Endothelial cell of umbilical vein (primary cell): ENCODE results near the gene KDM3B. TPM values are rescaled to one million over a fixed set of nuclear protein-coding genes. Genes with fewer than 3 reads are reported as not detected.

Source experiments
- BruUV-seq: library from RNA; stranded (reverse); fragments of 400-500 nt; replicated peaks from 2 replicates; lab custom pipeline; 2021; lab: Mats Ljungman, UMichigan
- CTCF ChIA-PET: fragments of 300-600, 350-600 bp; sonication (Branson Sonifier 250); formaldehyde crosslinking; loops from one replicate; lab custom pipeline; 2021; ENCODE audit warnings: antibody characterized with exemption, inconsistent platforms; lab: Charles Lee
- POLR2A ChIA-PET: fragments of 300-600, 350-600 bp; sonication (Branson Sonifier 250); formaldehyde crosslinking; loops from one replicate; lab custom pipeline; 2021; ENCODE audit warnings: antibody characterized with exemption, inconsistent platforms; lab: Charles Lee
- DNase-seq: peaks from one replicate; pipeline ENCODE4 v3.0.0-alpha.2; 2011; ENCODE audit warnings: low read depth, low spot score
- FAIRE-seq: peaks from 2 replicates; lab custom pipeline; 2011; peaks lifted over from hg19 to GRCh38; lab: Jason Lieb, UNC
- H2AFZ ChIP-seq: 2 replicates; pipeline ENCODE4 v1.6.0; 2012; ENCODE audit warnings: low read depth, low read length, control low read depth, inconsistent platforms
- H3K27ac ChIP-seq: 2 replicates; pipeline ENCODE4 v1.5.1; 2011; ENCODE audit warnings: low read depth, mild to moderate bottlenecking, control low read depth, low read length, moderate library complexity; ENCODE audit not compliant: insufficient read depth
- H3K27me3 ChIP-seq, 2 experiments: 2 replicates each; pipeline versions ENCODE4 v1.6.0 to v1.6.1; 2011; ENCODE audit warnings: low read length in 2 of 2, mixed read lengths in 1 of 2; ENCODE audit not compliant: control insufficient read depth in 2 of 2, insufficient read depth in 2 of 2
- H3K36me3 ChIP-seq, 2 experiments: 2 replicates in 1 of 2; 3 replicates in 1 of 2; pipeline ENCODE4 v1.5.1; 2011; ENCODE audit warnings: low read length in 2 of 2, mild to moderate bottlenecking in 1 of 2, moderate library complexity in 1 of 2; ENCODE audit not compliant: control insufficient read depth in 2 of 2, insufficient read depth in 2 of 2; ENCODE audit errors: extremely low read depth in 1 of 2
- H3K4me1 ChIP-seq: 3 replicates; pipeline ENCODE4 v1.5.1; 2011; ENCODE audit warnings: mild to moderate bottlenecking, low read length; ENCODE audit not compliant: control insufficient read depth, insufficient read depth; ENCODE audit errors: extremely low read depth
- H3K4me2 ChIP-seq: 2 replicates; pipeline ENCODE4 v1.6.1; 2011; ENCODE audit warnings: low read length, control low read depth, mixed read lengths; ENCODE audit not compliant: insufficient read depth
- H3K4me3 ChIP-seq, 3 experiments: fragments of 200-600 bp in 1 of 3; sonication (generic), shearing (Covaris generic) in 1 of 3; replicated peaks in 1 of 3; 2 replicates each; pipeline ENCODE4 v1.5.1; 2011 to 2016; ENCODE audit warnings: control low read depth in 3 of 3, low read length in 3 of 3, mild to moderate bottlenecking in 2 of 3, inconsistent platforms in 1 of 3, low read depth in 1 of 3, moderate library complexity in 1 of 3; ENCODE audit not compliant: insufficient read depth in 1 of 3
- H3K79me2 ChIP-seq: 2 replicates; pipeline ENCODE4 v1.6.0; 2012; ENCODE audit warnings: low read length, inconsistent platforms; ENCODE audit not compliant: control insufficient read depth, insufficient read depth
- H3K9ac ChIP-seq: replicated peaks from 2 replicates; pipeline ENCODE3; 2011; ENCODE audit warnings: low read length, control low read depth; ENCODE audit not compliant: insufficient read depth; ENCODE audit errors: extremely low read depth
- H3K9me1 ChIP-seq: replicated peaks from 3 replicates; pipeline ENCODE4 v1.6.0; 2011; ENCODE audit warnings: mild to moderate bottlenecking, low read length; ENCODE audit not compliant: control insufficient read depth, insufficient read depth; ENCODE audit errors: extremely low read depth
- H3K9me3 ChIP-seq: replicated peaks from 2 replicates; pipeline ENCODE4 v1.5.1; 2012; ENCODE audit warnings: low read length, inconsistent platforms; ENCODE audit not compliant: control insufficient read depth, insufficient read depth
- H4K20me1 ChIP-seq: replicated peaks from 2 replicates; pipeline ENCODE3; 2011; ENCODE audit warnings: mild to moderate bottlenecking, low read length; ENCODE audit not compliant: control insufficient read depth, insufficient read depth; ENCODE audit errors: extremely low read depth
- EZH2 ChIP-seq: IDR thresholded peaks from 2 replicates; pipeline ENCODE4 v1.6.1; 2012; ENCODE audit warnings: borderline replicate concordance, low read depth, mild to moderate bottlenecking, moderate library complexity, low read length, inconsistent platforms; ENCODE audit not compliant: severe bottlenecking
- FOS ChIP-seq: IDR thresholded peaks from 2 replicates; pipeline ENCODE4 v1.6.1; 2011; ENCODE audit warnings: mild to moderate bottlenecking, low read length, moderate library complexity, borderline replicate concordance; ENCODE audit not compliant: insufficient read depth
- GATA2 ChIP-seq: IDR thresholded peaks from 2 replicates; pipeline ENCODE4 v1.7.0; 2011; ENCODE audit warnings: low read depth, mild to moderate bottlenecking, moderate library complexity, mixed read lengths, low read length; ENCODE audit not compliant: insufficient read length, insufficient read depth
- JUN ChIP-seq: IDR thresholded peaks from 2 replicates; pipeline ENCODE4 v1.6.1; 2011; ENCODE audit warnings: borderline replicate concordance, low read depth; ENCODE audit not compliant: insufficient read length, insufficient read depth
- MYC ChIP-seq: IDR thresholded peaks from one replicate; pipeline ENCODE4 v1.6.1; 2011; ENCODE audit warnings: mild to moderate bottlenecking, low read depth, low read length
- POLR2A ChIP-seq: IDR thresholded peaks from 2 replicates; pipeline ENCODE4 v1.6.1; 2012; ENCODE audit warnings: low read depth, mild to moderate bottlenecking, control low read depth, low read length
- POLR2AphosphoS5 ChIP-seq: IDR thresholded peaks from 2 replicates; pipeline ENCODE4 v1.6.1; 2012; ENCODE audit warnings: low read depth, mild to moderate bottlenecking, control low read depth, low read length, moderate library complexity; ENCODE audit not compliant: insufficient read depth
- dilution Hi-C: fragments of 300-500 bp; cut with MboI; formaldehyde crosslinking; loops from one replicate; pipeline ENCODE4 v1.15.0; 2019; ENCODE audit warnings: low sequenced_read_pairs; ENCODE audit not compliant: extremely low pct_ligation_motif_present
- intact Hi-C: fragments of 100-400 bp; cut with micrococcal nuclease; formaldehyde crosslinking; loops from one replicate; pipeline ENCODE4 v1.10.0; 2022
- polyA plus RNA-seq, 4 experiments: library from polyadenylated mRNA; depleted of rRNA in 3 of 4; stranded (reverse) in 3 of 4; unstranded in 1 of 4; fragments of >200 nt; gene quantifications; 2 replicates each; pipeline versions ENCODE4 v1.2.1 to v1.2.3, GENCODE V29; 2011 to 2012; ENCODE audit warnings: missing spikeins in 1 of 4
- total RNA-seq: library from RNA; stranded (reverse); gene quantifications from 2 replicates; pipeline ENCODE4 v1.2.3, GENCODE V29; 2021
- TF ChIP-seq, protein P1 (sequence below): IDR thresholded peaks from 2 replicates; pipeline ENCODE4 v1.6.1; 2011; ENCODE audit not compliant: insufficient read depth, insufficient read length
- TF ChIP-seq, protein P2 (sequence below), 2 donors: IDR thresholded peaks; 1 replicate in 1 of 2; 2 replicates in 1 of 2; pipeline ENCODE4 v1.5.1; 2011; ENCODE audit warnings: low read length in 2 of 2, mild to moderate bottlenecking in 2 of 2, moderate library complexity in 2 of 2, control low read depth in 1 of 2, inconsistent platforms in 1 of 2, low read depth in 1 of 2; ENCODE audit not compliant: insufficient read depth in 1 of 2; ENCODE audit errors: extremely low read depth in 1 of 2

Gene KDM3B
- total and polyA plus RNA-seq, 2 donors (not counting 3 experiments of a cell fraction or from before 2014, with no cell fraction given) = 19.0 to 55.7 TPM

DNA sequence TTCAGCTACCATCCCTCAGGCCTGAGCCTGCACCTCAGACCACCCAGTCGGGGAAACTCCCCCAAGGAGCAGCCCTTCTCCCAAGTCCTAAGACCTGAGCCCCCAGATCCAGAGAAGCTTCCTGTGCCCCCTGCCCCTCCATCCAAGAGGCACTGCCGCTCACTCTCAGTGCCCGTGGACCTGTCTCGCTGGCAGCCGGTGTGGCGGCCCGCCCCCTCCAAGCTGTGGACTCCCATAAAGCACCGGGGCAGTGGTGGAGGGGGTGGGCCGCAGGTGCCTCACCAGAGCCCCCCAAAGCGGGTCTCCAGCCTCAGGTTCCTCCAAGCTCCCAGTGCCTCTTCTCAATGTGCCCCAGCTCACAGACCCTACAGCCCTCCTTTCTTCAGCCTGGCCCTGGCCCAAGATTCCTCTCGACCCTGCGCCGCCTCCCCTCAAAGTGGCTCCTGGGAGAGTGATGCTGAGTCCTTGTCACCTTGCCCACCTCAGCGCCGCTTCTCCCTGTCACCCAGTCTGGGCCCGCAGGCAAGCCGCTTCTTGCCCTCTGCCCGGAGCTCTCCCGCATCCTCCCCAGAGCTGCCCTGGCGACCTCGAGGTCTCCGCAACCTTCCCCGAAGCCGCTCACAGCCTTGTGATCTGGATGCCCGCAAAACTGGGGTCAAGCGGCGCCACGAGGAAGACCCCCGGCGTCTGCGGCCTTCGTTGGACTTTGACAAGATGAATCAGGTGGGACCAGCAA, 7.4 kb upstream of the KDM3B start:
- peaks cover 24 to 48% of the 10 kb centered on the region in 2 experiments for H3K36me3 ChIP-seq
- CTCF ChIA-PET = no interaction called here
- H4K20me1 ChIP-seq = no peaks in the 10 kb centered on the region
- H3K9me1 ChIP-seq = no peaks in the 10 kb centered on the region
- intact Hi-C loops (no loop called here), dilution Hi-C loops (no loop called here)
- peaks cover 18% of the 10 kb centered on the region for H3K79me2 ChIP-seq
- no TSS peak for BruUV-seq
- no peak overlapping the region for H2AFZ ChIP-seq
- DNase-seq (no peak), FAIRE-seq (no peak)
- no peak for TF ChIP-seq POLR2A
- TF ChIP-seq, protein P1, sequence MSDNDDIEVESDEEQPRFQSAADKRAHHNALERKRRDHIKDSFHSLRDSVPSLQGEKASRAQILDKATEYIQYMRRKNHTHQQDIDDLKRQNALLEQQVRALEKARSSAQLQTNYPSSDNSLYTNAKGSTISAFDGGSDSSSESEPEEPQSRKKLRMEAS = no peak
- TF ChIP-seq, protein P2, sequence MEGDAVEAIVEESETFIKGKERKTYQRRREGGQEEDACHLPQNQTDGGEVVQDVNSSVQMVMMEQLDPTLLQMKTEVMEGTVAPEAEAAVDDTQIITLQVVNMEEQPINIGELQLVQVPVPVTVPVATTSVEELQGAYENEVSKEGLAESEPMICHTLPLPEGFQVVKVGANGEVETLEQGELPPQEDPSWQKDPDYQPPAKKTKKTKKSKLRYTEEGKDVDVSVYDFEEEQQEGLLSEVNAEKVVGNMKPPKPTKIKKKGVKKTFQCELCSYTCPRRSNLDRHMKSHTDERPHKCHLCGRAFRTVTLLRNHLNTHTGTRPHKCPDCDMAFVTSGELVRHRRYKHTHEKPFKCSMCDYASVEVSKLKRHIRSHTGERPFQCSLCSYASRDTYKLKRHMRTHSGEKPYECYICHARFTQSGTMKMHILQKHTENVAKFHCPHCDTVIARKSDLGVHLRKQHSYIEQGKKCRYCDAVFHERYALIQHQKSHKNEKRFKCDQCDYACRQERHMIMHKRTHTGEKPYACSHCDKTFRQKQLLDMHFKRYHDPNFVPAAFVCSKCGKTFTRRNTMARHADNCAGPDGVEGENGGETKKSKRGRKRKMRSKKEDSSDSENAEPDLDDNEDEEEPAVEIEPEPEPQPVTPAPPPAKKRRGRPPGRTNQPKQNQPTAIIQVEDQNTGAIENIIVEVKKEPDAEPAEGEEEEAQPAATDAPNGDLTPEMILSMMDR (IDR thresholded peaks at IDR 0.05; ENCODE audit: extremely low read depth in 1 of 2, insufficient read depth in 1 of 2, low read depth in 1 of 2, low read length in 2 of 2) = no peak
- TF ChIP-seq EZH2 = no peak
- TF ChIP-seq JUN = no peak
- TF ChIP-seq GATA2 = no peak
- TF ChIP-seq MYC = no peak
- TF ChIP-seq FOS = no peak
- no peak for TF ChIP-seq POLR2AphosphoS5
- H3K9me3 ChIP-seq = no peaks in the 10 kb centered on the region
- H3K27me3 ChIP-seq = no peaks in the 10 kb centered on the region
- H3K4me3 ChIP-seq = no peak overlapping the region
- POLR2A ChIA-PET = no interaction called here
- no peak overlapping the region for H3K4me2 ChIP-seq
- H3K27ac ChIP-seq = no peak overlapping the region
- peaks cover 2% of the 10 kb centered on the region for H3K4me1 ChIP-seq
- no peak overlapping the region for H3K9ac ChIP-seq
